Renal pelvis (tissue), 4 donors: ENCODE measurements around the gene NEB. TPM values are rescaled to one million over a fixed set of nuclear protein-coding genes. Genes with fewer than 3 reads are reported as not detected.
"Not testable (repeated sequence)": the region's sequence is repeated elsewhere in the genome, so short reads cannot be mapped to it uniquely, and the experiment has no call there.

Experiments
- DNase-seq: peaks from one replicate; pipeline ENCODE4 v3.0.0-alpha.2; 2013
- polyA plus RNA-seq, 3 donors: library from polyadenylated mRNA; unstranded; fragments of 120-200 nt; gene quantifications; one replicate each; pipeline ENCODE4 v1.2.1, GENCODE V29; 2013; ENCODE audit not compliant: insufficient read length in 3 of 3

NEB gene
- polyA plus RNA-seq, 3 donors: 13.2 to 23.5 (median 17.2) TPM

DNA sequence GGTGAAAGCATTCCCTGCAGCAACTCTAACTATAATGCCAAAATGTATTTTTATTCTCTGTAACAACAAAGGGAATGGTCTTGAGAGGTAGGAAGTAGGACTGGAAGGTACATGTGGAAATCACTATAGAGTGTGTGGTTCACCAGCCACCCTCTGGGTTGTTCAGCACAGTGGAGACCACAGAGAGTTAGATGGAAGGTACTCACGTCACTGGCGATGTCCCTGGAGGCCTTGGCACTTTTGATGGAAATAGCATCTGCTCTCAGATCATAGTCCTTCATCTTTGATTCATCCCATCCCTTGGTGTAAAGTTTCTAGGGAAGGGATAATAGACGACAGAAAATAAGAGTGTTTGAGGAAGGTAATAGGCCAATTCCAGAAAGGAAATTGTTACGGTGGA, 124.0 kb downstream of the NEB start:
- DNase-seq: no peak

DNA sequence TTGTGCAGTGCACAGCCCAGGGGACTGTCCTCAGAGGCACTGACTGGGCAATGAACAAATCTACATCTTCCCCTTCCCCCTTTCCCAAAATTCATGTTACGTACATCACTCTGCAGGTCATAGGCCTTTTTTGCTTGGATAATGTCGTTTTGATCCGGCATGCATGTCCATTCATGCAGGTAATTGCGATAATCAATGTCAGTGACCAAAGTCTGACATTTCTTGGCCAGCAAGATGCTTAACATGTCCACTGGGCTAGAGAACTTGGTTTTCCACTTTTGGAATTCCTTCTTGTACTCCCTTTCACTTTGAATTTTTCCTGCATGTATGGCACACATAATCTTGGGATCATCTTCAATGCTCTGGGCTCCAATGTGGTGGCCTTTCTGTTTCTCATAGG, 124.6 kb downstream of the NEB start:
- no peak for DNase-seq

DNA sequence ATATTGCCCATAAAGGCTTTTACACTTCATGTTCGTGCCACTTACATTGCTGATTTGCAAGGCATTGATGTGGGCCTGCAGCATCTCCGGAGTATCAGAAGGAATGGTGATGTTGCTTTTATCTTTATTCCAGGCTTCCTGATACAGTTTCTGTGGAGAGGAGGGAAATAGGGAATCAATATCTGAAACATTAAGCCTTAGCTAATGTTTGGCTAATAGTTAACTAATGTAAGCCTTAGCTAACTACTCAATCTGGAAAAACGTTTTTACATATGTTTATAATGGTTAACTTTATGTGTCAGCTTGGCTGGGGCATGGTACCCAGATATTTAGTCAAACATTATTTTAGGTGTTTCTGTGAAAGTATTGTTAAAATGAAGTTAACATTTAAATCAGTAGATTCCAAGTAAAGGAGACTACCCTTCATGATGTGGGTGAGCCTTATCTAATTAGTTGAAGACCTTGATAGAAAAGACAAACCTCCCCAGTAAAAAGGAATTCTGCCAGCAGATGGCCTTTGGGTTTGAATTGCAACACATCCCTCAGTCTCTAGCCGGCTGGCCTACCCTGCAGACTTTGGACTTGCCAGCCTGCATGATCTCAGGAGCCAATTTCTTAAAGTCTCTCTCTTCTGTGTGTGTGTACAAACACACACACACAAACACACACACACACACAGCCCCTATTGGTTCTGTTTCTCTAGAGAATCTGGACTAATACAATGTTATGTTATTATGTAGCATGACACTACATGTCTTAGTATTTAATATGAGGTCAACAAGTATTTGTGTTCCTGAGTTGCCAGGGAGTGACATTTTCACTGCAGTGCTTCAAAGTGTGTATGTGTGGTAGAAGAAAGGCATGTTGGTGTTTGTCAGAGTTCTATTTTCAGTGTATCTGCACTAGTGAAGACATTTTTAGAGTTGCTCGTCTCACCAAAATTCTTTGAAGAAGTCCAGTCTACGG, 126.5 kb downstream of the NEB start:
- not testable (repeated sequence) for DNase-seq

DNA sequence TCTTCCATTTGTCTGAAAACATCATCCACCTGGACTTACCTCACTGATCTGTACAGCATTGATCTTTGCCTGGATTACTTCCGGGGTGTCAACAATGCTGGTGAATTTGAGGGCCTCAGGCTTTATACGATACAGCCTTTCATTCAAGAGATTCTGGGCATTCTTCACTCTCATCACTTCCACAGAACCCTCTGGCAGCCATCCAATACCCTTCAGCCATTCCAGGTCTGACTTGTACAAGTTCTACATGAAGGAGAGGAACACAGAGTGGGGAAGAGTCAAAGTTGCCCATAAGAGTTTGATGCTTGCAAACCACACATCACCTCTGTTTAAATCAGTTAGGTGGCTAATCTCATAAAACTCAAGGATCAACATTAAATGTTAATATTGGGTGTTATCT, 130.7 kb downstream of the NEB start:
- DNase-seq: not testable (repeated sequence)

DNA sequence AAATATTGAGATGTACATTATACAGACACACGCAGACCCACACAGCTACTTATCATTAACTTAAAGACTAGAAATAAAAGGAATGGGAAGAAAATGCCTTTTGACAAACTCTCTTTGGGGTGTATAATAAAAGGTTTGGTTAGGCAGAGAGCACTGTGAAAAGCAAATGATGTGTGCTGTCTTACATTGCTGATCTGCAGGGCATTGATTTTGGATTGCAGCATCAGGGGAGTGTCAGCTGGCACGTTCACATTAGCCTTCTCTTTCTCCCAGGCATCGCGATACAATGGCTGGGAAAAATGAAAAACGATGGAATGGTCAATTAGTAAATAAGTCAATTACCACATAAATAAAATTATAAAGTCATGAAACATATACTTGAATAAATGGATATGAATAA, 131.9 kb downstream of the NEB start:
- not testable (repeated sequence) for DNase-seq

DNA sequence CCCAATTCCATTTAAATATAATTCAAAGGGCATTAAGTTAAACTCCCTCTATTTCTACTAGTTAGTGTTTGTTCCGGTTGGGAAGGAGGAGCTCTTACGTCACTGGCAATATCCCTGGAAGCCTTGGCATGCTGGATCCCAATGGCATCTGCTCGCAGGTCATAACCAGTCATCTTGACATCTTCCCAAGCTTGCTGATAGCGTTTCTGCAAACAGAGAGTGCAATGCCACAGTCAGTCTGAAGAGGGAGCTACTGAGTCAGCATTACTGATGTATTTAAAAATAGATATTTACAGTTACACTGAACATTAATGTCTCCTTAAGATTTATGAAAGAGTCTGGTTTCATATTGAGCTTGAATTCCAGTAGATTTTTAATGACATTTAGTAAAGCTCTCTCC, 132.5 kb downstream of the NEB start:
- not testable (repeated sequence) for DNase-seq

DNA sequence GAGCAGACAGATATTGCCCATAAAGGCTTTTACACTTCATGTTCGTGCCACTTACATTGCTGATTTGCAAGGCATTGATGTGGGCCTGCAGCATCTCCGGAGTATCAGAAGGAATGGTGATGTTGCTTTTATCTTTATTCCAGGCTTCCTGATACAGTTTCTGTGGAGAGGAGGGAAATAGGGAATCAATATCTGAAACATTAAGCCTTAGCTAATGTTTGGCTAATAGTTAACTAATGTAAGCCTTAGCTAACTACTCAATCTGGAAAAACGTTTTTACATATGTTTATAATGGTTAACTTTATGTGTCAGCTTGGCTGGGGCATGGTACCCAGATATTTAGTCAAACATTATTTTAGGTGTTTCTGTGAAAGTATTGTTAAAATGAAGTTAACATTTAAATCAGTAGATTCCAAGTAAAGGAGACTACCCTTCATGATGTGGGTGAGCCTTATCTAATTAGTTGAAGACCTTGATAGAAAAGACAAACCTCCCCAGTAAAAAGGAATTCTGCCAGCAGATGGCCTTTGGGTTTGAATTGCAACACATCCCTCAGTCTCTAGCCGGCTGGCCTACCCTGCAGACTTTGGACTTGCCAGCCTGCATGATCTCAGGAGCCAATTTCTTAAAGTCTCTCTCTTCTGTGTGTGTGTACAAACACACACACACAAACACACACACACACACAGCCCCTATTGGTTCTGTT, 137.2 kb downstream of the NEB start:
- not testable (repeated sequence) for DNase-seq

DNA sequence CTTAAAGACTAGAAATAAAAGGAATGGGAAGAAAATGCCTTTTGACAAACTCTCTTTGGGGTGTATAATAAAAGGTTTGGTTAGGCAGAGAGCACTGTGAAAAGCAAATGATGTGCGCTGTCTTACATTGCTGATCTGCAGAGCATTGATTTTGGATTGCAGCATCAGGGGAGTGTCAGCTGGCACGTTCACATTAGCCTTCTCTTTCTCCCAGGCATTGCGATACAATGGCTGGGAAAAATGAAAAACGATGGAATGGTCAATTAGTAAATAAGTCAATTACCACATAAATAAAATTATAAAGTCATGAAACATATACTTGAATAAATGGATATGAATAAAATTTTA, 142.4 kb downstream of the NEB start:
- DNase-seq: not testable (repeated sequence)

DNA sequence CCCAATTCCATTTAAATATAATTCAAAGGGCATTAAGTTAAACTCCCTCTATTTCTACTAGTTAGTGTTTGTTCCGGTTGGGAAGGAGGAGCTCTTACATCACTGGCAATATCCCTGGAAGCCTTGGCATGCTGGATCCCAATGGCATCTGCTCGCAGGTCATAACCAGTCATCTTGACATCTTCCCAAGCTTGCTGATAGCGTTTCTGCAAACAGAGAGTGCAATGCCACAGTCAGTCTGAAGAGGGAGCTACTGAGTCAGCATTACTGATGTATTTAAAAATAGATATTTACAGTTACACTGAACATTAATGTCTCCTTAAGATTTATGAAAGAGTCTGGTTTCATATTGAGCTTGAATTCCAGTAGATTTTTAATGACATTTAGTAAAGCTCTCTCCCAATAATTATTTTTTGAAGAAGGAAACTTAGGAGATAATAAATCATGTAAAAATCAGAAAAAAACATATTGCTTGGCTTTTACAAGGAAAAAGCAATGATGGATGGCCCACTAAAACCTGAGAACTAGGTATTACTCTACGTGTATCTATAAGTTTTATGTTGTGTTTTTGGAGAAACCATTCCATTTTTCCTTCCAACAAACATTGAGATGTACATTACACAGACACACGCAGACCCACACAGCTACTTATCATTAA, 142.9 kb downstream of the NEB start:
- not testable (repeated sequence) for DNase-seq

DNA sequence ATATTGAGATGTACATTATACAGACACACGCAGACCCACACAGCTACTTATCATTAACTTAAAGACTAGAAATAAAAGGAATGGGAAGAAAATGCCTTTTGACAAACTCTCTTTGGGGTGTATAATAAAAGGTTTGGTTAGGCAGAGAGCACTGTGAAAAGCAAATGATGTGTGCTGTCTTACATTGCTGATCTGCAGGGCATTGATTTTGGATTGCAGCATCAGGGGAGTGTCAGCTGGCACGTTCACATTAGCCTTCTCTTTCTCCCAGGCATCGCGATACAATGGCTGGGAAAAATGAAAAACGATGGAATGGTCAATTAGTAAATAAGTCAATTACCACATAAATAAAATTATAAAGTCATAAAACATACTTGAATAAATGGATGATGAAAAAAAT, 153.0 kb downstream of the NEB start:
- DNase-seq: not testable (repeated sequence)

DNA sequence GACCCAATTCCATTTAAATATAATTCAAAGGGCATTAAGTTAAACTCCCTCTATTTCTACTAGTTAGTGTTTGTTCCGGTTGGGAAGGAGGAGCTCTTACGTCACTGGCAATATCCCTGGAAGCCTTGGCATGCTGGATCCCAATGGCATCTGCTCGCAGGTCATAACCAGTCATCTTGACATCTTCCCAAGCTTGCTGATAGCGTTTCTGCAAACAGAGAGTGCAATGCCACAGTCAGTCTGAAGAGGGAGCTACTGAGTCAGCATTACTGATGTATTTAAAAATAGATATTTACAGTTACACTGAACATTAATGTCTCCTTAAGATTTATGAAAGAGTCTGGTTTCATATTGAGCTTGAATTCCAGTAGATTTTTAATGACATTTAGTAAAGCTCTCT, 153.6 kb downstream of the NEB start:
- not testable (repeated sequence) for DNase-seq

DNA sequence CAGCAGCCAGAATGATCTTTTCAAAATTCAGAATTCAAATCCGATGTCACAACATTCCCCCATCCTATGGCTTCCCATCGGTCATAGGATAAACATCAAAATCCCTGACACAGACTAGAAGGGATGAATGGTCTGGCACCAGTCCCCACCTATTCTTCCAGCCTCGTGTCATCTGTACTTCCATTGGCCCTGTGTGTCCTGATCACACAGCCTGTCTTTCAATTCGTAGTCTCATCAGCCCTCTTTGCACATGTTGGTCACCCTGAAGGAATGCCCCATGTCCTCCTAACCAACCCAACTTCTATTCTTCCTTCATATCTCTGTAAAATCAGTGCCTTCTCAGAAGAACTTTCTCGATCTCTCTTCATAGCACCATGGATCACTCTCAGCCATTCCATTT, 157.2 kb downstream of the NEB start:
- DNase-seq: no peak

DNA sequence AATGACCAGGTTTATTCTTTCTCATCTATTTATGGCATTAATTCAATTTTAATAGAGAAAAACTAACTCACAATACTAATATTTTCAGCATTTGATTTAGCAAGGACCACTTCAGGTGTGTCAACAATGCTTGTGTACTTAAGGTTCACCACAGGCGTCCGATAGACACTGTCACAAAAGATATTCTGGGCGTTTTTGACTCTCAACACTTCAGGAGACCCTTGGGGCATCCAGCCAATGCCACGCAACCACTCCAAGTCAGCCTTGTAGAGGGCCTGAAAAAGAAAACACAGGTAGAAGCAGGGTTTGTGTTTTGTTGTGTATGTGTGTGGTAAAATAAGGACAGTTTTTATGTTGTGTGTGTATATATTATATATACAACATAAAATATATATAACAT, 158.2 kb downstream of the NEB start:
- no peak for DNase-seq

DNA sequence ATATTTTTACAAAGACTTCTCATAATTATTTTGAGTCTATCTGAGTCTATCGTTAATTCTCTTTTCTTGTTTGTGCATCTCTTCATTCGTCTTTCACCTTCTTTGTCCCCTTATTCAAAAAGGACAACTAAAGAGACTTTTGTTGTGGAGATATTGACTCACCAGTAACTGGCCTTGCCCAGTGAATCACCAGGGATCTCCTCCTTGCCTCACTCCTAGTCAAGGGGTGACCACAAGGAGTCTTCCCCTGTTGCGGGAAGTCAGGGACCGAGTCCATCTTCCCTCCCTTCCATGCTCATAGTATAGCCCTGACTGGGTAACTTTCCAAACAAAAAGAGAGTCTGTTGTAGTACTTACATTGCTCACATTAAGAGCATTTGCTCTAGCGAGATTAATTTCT, 158.9 kb downstream of the NEB start:
- no peak for DNase-seq

DNA sequence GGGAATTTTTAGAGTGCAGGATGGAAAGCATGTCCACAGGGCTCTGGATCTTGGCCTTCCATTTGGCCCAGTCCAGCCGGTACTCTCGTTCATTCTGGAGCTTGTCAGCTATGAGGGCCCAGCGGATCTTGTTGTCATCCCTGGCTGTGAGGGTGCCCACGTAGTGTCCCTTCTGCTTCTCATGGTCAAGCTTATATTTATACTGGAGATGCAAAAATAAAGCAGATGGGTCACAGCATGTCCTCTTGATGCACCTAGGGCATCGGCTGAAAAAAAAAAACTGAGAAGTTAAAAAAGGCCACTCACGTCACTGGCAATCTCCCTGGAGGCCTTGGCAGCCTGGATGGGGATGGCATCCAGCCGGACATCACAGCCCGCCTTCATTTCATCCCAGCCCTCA, 164.1 kb downstream of the NEB start:
- DNase-seq: no peak

DNA sequence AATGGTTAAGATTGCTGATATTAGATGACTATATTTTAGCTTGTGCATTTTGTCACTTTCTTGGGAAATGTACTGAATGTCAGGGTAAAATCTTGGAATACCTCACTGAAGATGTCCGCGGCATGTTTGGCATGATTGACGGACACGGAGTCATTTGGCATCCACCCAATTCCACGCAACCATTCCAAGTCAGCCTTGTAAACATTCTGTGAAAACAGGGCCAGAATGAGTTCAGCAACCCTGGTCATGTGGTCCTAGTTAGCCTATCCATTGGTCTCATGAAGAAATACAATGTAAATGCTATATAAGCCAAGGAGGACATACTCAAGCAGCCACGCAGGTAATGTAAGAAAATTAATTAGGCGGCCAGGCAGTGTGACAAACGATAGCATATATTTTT, 165.1 kb downstream of the NEB start:
- no peak for DNase-seq

DNA sequence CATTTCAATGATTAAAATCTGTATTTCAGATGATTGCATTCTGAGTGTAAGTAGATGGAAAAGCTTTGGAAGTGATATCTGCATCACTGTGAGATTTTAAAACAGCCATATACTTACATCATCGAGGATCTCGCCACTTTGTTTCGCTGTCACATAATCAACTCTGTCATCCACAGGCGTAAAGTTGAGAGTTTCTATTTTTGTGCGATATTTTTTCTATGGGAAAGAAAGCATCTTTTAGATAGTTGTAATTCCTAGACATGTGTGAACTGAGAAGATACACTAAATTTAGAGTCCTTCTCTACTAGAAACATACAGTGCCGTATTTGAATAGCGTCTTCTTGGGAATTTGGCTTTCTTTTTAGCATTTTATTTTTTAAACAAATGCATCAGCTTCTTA, 165.8 kb downstream of the NEB start:
- no peak for DNase-seq

DNA sequence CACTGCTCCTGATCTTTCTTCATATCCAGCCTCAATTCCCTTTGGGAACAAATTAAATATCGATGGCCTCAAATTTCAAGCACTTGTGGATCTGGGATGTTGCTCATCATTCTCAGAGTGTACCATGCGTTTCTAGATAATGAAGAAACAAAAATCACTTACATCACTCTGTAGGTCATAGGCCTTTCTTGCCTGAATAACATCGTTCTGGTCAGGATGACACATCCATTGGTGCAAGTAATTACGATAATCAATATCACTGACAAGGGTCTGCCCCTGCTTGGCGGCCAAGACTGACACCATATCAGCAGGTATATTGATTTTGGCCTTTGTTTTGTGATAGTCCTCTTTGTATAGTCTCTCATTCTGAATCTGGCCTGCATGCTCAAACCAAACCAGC, 167.3 kb downstream of the NEB start:
- DNase-seq: no peak

DNA sequence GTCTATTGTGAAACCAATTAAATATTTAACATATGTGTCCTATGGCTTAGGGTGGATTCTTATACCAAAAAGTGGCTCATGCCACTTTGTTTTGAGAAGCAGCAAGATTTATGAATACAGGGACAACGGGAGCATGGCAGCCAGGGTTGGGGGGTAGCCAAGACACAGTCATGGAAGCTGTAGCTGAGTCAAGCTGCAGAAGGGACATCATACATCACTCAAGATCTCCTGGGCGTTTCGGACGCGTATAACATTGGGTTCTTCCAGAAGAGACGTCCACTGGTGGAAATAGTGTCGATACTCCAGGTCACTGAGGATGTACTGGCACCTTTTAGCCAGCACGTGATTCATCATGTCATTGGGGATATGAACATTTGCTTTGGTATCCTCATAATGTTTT, 171.9 kb downstream of the NEB start:
- no peak for DNase-seq

DNA sequence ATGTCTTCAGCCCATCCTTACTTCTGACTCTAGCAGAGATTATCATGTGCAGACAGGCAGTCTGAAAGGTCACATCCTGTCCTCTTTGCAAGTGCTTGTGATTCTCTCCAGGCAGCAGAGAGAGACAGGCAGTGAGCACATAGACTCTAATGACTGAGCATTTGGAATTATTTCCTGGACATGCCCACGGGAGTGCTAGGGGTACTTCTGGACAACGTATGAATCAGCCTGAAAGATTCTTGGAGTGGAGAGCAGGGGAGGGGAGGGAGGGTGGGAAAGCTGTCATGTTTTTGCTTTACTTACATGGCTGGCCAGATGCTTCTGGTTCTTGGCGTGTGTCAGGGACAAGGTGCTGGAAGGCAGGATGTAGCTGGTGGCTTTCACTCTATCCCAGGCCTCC, 174.0 kb downstream of the NEB start:
- DNase-seq: peak; percentile 3

DNA sequence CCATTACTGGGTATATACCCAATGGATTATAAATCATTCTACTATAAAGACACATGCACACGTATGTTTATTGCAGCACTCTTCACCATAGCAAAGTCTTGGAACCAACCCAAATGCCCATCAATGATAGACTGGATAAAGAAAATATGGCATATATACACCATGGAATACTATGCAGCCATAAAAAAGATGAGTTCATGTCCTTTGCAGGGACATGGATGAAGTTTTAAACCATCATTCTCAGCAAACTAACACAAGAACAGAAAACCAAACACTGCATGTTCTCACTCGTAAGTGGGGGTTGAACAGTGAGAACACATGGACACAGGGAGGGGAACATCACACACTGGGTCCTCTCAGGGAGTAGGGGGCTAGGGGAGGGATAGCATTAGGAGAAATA, 174.8 kb downstream of the NEB start:
- not testable (repeated sequence) for DNase-seq

DNA sequence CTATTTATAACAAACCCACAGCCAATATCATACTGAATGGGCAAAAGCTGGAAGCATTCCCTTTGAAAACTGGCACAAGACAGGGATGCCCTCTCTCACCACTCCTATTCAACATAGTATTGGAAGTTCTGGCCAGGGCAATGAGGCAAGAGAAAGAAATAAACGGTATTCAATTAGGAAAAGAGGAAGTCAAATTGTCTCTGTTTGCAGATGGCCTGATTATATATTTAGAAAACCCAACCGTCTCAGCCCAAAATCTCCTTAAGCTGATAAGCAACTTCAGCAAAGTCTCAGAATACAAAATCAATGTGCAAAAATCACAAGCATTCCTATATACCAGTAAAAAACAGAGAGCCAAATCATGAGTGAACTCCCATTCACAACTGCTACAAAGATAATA, 176.4 kb downstream of the NEB start:
- DNase-seq: not testable (repeated sequence)

DNA sequence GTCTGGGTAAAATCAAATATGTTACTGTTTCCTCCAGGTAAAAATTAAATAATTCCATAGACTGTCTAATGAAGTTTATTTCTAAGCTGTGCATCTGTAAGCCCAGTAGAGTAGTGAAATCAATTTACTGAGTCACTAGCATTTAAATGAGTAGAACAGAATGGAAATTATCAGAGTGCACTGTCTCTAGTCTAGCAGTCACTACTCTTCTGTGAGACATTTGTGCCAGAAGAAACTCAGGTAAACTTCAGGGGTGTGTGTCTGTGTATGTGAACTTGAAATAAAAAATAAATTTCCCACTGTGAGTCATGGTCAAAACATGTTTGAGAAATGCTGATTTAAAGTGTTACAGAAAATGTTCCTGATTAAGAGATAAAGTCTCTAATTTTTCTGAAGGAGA, 178.2 kb downstream of the NEB start:
- DNase-seq: no peak
